GM21576 (cell line): ENCODE measurements around the gene LSM14B.
A peak's percentile ranks its signal among the peaks of the same experiment; 100 is the strongest.
"Not testable (repeated sequence)": the region's sequence is repeated elsewhere in the genome, so short reads cannot be mapped to it uniquely, and the experiment has no call there.

Experiments used
- ATAC-seq: cut with Tn5 transposase; IDR thresholded peaks from one replicate; pipeline ENCODE4 v1.9.1; 2021; ENCODE audit warnings: mild to moderate bottlenecking, moderate library complexity; ENCODE audit not compliant: unreplicated experiment

Gene LSM14B

GRCh38 chr20:62111148-62111547 is 11.1 kb upstream of the LSM14B start:
- no peak for ATAC-seq

GRCh38 chr20:62112368-62112767 is 9.9 kb upstream of the LSM14B start:
- no peak for ATAC-seq

- no peak for ATAC-seq
Measured at GRCh38 chr20:62114894-62115293, 7.4 kb upstream of the LSM14B start.

GRCh38 chr20:62115800-62116407 is 6.4 kb upstream of the LSM14B start:
- not testable (repeated sequence) for ATAC-seq

- ATAC-seq, result no peak
Measured at GRCh38 chr20:62116558-62117361, 5.5 kb upstream of the LSM14B start.

GRCh38 chr20:62117362-62117646 is 5.0 kb upstream of the LSM14B start:
- ATAC-seq, result no peak

GRCh38 chr20:62117658-62118057 is 4.6 kb upstream of the LSM14B start:
- no peak for ATAC-seq

GRCh38 chr20:62118113-62119043 is 3.9 kb upstream of the LSM14B start:
- ATAC-seq, result no peak

- ATAC-seq, result no peak
Measured at GRCh38 chr20:62119115-62119514, 3.2 kb upstream of the LSM14B start.

- ATAC-seq, result no peak
Measured at GRCh38 chr20:62119591-62120364, 2.5 kb upstream of the LSM14B start.

- no peak for ATAC-seq
Measured at GRCh38 chr20:62120365-62120762, 1.9 kb upstream of the LSM14B start.

- peak; percentile 15 for ATAC-seq
Measured at GRCh38 chr20:62120990-62121775, 1.1 kb upstream of the LSM14B start.

GRCh38 chr20:62122654-62123449 is 577 bp downstream of the LSM14B start:
- peak; percentile 11 for ATAC-seq

GRCh38 chr20:62123450-62124118 is 1.3 kb downstream of the LSM14B start:
- ATAC-seq, result no peak

GRCh38 chr20:62126141-62126540 is 3.9 kb downstream of the LSM14B start:
- ATAC-seq, result no peak

GRCh38 chr20:62127799-62128198 is 5.5 kb downstream of the LSM14B start:
- no peak for ATAC-seq

- ATAC-seq, result no peak
Measured at GRCh38 chr20:62128502-62128901, 6.2 kb downstream of the LSM14B start.

- no peak for ATAC-seq
Measured at GRCh38 chr20:62129731-62130531, 7.7 kb downstream of the LSM14B start.
